Peyer's patch (tissue), 4 donors: Measurements from ENCODE around the gene VTN. TPM values are rescaled to one million over a fixed set of nuclear protein-coding genes. Genes with fewer than 3 reads are reported as not detected.

Experiments
- DNase-seq, 3 donors: peaks; one replicate each; pipeline ENCODE4 v3.0.0-alpha.2; 2017 to 2019
- H3K27ac ChIP-seq, 4 donors: fragments of 200-600 bp; sonication (generic); one replicate each; pipeline ENCODE4 v1.5.1; 2016 to 2019
- H3K27me3 ChIP-seq, 2 donors: fragments of 200-600 bp; sonication (generic); one replicate each; pipeline ENCODE4 v1.5.1; 2019
- H3K36me3 ChIP-seq, 3 donors: fragments of 200-600 bp; sonication (generic); one replicate each; pipeline ENCODE4 v1.5.1; 2016 to 2019
- H3K4me1 ChIP-seq, 4 donors: fragments of 200-600 bp; sonication (generic); one replicate each; pipeline ENCODE4 v1.5.1; 2016 to 2019
- H3K4me3 ChIP-seq, 4 donors: fragments of 200-600 bp; sonication (generic); 1 replicate in 3 of 4; 2 replicates in 1 of 4; pipeline ENCODE4 v1.5.1; 2016 to 2019; ENCODE audit warnings: mild to moderate bottlenecking in 1 of 4
- H3K9me3 ChIP-seq, 4 donors: fragments of 200-600 bp; sonication (generic); one replicate each; pipeline ENCODE4 v1.5.1; 2016 to 2019; ENCODE audit warnings: mild to moderate bottlenecking in 1 of 4
- POLR2A ChIP-seq, 2 donors: fragments of 450-650 bp; IDR thresholded peaks; one replicate each; pipeline ENCODE4 v1.5.1; 2017; ENCODE audit warnings: antibody characterized with exemption in 2 of 2, mild to moderate bottlenecking in 2 of 2, moderate library complexity in 2 of 2
- total RNA-seq, 4 donors: library from RNA; depleted of rRNA; stranded (reverse); fragments of >200 nt; gene quantifications; one replicate each; pipeline ENCODE4 v1.1.0, GENCODE V29; 2016
- TF ChIP-seq, protein P1 (sequence below), 6 experiments: fragments of 450-650 bp in 4 of 6; fragments of 200-600 bp in 2 of 6; sonication (generic) in 1 of 6; IDR thresholded peaks; one replicate each; pipeline ENCODE4 v1.5.1; 2017 to 2019; ENCODE audit warnings: antibody characterized with exemption in 6 of 6, mild to moderate bottlenecking in 3 of 6, moderate library complexity in 1 of 6

The VTN gene, protein sequence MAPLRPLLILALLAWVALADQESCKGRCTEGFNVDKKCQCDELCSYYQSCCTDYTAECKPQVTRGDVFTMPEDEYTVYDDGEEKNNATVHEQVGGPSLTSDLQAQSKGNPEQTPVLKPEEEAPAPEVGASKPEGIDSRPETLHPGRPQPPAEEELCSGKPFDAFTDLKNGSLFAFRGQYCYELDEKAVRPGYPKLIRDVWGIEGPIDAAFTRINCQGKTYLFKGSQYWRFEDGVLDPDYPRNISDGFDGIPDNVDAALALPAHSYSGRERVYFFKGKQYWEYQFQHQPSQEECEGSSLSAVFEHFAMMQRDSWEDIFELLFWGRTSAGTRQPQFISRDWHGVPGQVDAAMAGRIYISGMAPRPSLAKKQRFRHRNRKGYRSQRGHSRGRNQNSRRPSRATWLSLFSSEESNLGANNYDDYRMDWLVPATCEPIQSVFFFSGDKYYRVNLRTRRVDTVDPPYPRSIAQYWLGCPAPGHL
- total RNA-seq = under 1 TPM in 1 of 4 donors, not detected in 3; 0.57 TPM

DNA sequence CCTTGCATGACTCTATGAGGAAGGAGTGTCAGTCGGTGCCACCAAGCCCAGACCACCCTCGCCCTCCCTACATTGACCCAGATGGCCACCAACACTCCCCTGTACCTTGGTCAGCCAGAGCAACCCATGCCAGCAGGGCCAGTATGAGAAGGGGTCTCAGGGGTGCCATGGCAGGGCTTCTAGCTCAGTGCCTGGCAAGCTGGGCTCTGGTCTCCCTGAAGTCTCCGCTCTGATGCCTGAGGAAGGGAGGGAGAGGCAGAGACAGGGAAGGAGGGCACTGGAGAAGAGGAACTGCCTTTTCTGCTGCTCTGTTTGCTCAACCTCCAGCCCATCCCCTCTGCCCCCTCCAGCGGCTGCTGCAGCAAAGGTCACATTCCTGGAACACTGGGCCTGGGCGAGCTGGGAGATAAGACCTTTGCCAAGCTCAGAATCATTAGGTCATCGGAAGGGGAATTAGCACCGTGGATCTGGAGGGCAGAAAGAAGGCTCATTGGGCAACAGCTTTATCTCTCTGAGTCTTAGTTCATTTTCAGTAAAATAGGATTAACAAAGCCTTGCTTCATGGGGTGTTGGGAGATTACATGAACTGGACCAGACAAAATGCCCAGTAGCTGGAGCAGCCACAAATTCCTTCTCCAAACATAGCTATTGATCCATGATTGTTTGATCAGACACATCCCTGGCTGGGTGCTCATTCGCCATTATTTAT lies at the start of gene VTN:
Gene VTN, minus strand, starts transcription at position 273 of the 709 bp plus-strand sequence. Its CDS starts 104 bp downstream, at position 169.
- Histone ChIP-seq H3K4me3 (peak within 1 kb of the TSS; percentile 50 to 64 (median 58)), H3K9me3 (no peaks in the 10 kb centered on the region), H3K36me3 (no peaks in the 10 kb centered on the region), H3K27ac (peak within 1 kb of the TSS; percentile 1 to 78 (median 68)), H3K27me3 (no peaks in the 10 kb centered on the region), H3K4me1 (peaks cover 0 to 33% (median 3%) of the 10 kb centered on the region in 4 donors)
- no peak for DNase-seq
- no peak for TF ChIP-seq POLR2A (IDR thresholded peaks at IDR 0.05)
- TF ChIP-seq, protein P1, sequence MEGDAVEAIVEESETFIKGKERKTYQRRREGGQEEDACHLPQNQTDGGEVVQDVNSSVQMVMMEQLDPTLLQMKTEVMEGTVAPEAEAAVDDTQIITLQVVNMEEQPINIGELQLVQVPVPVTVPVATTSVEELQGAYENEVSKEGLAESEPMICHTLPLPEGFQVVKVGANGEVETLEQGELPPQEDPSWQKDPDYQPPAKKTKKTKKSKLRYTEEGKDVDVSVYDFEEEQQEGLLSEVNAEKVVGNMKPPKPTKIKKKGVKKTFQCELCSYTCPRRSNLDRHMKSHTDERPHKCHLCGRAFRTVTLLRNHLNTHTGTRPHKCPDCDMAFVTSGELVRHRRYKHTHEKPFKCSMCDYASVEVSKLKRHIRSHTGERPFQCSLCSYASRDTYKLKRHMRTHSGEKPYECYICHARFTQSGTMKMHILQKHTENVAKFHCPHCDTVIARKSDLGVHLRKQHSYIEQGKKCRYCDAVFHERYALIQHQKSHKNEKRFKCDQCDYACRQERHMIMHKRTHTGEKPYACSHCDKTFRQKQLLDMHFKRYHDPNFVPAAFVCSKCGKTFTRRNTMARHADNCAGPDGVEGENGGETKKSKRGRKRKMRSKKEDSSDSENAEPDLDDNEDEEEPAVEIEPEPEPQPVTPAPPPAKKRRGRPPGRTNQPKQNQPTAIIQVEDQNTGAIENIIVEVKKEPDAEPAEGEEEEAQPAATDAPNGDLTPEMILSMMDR (IDR thresholded peaks at IDR 0.05) = no peak

DNA sequence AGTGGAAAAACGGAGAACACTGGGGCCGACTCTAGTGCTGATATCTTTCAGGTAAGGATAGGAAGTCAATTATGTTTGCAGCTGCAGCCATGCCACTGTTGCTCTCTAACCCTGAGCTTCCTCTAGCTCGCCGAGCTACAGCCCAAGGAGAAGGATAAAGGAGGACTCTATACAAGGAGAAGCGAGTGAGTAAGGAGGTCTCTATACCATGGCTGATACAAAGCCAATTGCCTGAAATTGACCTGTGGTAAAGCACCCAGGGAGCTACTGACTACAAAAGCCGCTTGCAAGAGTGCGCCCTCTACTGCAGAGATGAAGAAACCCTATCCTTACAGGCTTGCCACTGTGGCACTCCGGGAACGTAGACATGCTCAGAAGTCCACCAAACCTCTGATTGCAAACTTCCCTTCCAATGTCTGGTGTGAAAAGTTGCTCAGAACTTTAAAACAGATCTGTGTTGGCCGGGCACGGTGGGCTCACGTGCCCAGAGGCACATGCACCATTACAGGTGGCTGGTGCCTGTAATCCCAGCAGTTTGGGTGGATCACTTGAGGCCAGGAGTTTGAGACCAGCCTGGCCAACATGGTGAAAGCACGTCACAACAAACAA lies 46.7 kb upstream of the VTN start:
- no peak for TF ChIP-seq POLR2A (IDR thresholded peaks at IDR 0.05)
- TF ChIP-seq, protein P1 (IDR thresholded peaks at IDR 0.05) = peak in 4 of 6 experiments; percentile 69 to 76 (median 70)
- H3K4me1 ChIP-seq = no peaks in the 10 kb centered on the region
- no peak overlapping the region for H3K4me3 ChIP-seq
- no peaks in the 10 kb centered on the region for H3K36me3 ChIP-seq
- H3K27me3 ChIP-seq = no peaks in the 10 kb centered on the region
- H3K9me3 ChIP-seq = no peaks in the 10 kb centered on the region
- H3K27ac ChIP-seq = no peak overlapping the region
- peak; percentile 48 to 85 (median 61) for DNase-seq

DNA sequence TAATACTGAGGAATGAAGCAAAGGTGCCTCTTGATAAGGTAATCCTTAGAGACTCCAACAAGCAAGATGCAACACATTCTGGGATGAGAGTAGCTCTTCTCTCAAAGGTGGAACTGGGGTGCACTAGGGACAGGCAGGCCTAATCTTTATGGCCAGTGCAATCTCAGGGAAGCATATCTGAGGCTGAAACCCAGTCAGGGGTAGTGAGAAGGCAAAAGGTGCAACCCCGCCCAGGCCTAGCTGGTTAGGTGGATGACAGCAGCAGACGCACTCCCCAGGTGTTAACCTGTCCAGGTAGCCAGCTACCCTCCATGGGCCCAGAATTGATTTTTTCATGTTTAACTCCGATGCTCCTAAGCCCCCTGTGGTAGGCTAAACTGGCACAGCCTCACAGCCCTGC lies 45.8 kb upstream of the VTN start:
- TF ChIP-seq, protein P1 (IDR thresholded peaks at IDR 0.05) = no peak
- TF ChIP-seq POLR2A (IDR thresholded peaks at IDR 0.05) = no peak
- no peaks in the 10 kb centered on the region for H3K4me1 ChIP-seq
- no peaks in the 10 kb centered on the region for H3K27me3 ChIP-seq
- no peaks in the 10 kb centered on the region for H3K9me3 ChIP-seq
- DNase-seq = no peak
- no peak overlapping the region for H3K27ac ChIP-seq
- no peaks in the 10 kb centered on the region for H3K36me3 ChIP-seq
- H3K4me3 ChIP-seq = no peak overlapping the region

DNA sequence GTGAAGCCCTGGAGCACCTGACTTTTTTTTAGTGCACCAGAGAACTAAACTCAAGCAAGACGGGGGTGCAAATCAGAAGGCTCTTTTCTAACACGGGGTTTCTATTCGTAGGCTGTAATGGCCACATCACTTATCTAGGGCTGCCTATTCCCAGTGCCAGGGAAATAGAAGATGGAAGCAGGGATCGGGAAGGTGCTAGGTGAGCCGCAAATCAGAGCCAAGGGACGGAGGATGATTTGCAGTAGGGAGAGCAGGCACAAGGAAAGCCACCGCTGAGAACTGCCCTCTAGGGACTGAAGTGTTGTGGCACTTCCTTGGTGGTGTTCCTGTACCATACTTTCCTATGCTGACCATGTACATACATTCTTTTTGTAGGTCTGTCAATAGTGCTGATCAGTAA lies 43.7 kb upstream of the VTN start:
- Histone ChIP-seq H3K27ac (no peak overlapping the region), H3K36me3 (no peaks in the 10 kb centered on the region), H3K4me3 (no peak overlapping the region), H3K9me3 (no peaks in the 10 kb centered on the region), H3K27me3 (no peaks in the 10 kb centered on the region), H3K4me1 (no peaks in the 10 kb centered on the region)
- DNase-seq = no peak
- no peak for TF ChIP-seq POLR2A (IDR thresholded peaks at IDR 0.05)
- TF ChIP-seq, protein P1 (IDR thresholded peaks at IDR 0.05) = no peak

DNA sequence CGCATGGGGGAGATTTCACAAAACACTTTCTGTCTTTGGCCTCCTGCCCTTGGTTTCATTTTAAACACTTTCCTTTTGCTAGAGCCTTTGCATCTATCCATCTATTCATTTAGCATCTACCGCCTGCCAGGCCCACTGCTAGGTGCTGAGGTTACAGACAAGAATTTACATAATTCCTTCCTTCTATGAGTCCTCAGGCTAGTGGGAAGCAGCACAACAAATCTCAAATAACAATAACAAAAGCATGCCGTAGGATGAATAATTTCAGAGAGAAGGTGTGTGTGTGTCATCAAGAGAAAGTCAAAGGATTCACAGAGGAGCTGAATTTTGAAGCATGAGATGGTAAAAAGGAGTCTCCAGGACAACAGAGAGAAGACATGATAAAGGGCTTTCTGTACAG lies 42.0 kb upstream of the VTN start:
- H3K4me1 ChIP-seq = no peaks in the 10 kb centered on the region
- no peaks in the 10 kb centered on the region for H3K9me3 ChIP-seq
- no peaks in the 10 kb centered on the region for H3K27me3 ChIP-seq
- TF ChIP-seq, protein P1 (IDR thresholded peaks at IDR 0.05) = no peak
- TF ChIP-seq POLR2A (IDR thresholded peaks at IDR 0.05) = no peak
- H3K4me3 ChIP-seq = no peak overlapping the region
- no peaks in the 10 kb centered on the region for H3K36me3 ChIP-seq
- no peak for DNase-seq
- no peak overlapping the region for H3K27ac ChIP-seq
